ENCODE data around the gene AKIRIN2.

- TF ChIP-seq, protein P1, sequence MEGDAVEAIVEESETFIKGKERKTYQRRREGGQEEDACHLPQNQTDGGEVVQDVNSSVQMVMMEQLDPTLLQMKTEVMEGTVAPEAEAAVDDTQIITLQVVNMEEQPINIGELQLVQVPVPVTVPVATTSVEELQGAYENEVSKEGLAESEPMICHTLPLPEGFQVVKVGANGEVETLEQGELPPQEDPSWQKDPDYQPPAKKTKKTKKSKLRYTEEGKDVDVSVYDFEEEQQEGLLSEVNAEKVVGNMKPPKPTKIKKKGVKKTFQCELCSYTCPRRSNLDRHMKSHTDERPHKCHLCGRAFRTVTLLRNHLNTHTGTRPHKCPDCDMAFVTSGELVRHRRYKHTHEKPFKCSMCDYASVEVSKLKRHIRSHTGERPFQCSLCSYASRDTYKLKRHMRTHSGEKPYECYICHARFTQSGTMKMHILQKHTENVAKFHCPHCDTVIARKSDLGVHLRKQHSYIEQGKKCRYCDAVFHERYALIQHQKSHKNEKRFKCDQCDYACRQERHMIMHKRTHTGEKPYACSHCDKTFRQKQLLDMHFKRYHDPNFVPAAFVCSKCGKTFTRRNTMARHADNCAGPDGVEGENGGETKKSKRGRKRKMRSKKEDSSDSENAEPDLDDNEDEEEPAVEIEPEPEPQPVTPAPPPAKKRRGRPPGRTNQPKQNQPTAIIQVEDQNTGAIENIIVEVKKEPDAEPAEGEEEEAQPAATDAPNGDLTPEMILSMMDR (IDR thresholded peaks at IDR 0.05; ENCODE audit: low read depth, low read length, missing input control) = no peak
- TF ChIP-seq HNF4G (IDR thresholded peaks at IDR 0.05) (no peak), ATF3 (IDR thresholded peaks at IDR 0.05) (no peak), YY1 (IDR thresholded peaks at IDR 0.05) (no peak)
These were observed 47.9 kb downstream of the AKIRIN2 start for GRCh38 chr6:87654122-87654521.
